Measurements from ENCODE around the gene HOXB3.

Gene HOXB3

GRCh38 chr17:48611681-48612455, 21.8 kb upstream of the HOXB3 start:
- DNase-seq, result peak; percentile 92

GRCh38 chr17:48611213-48611612, 21.2 kb upstream of the HOXB3 start:
- no peak for DNase-seq

GRCh38 chr17:48610282-48611211, 20.5 kb upstream of the HOXB3 start, which contains the start of gene HOXB7:
HOXB7 (minus strand) TSS chr17:48611017; CDS start chr17:48610918, 99 bp downstream.
- peak; percentile 57 for DNase-seq

GRCh38 chr17:48609759-48610281, 19.8 kb upstream of the HOXB3 start:
- DNase-seq, result peak; percentile 63

- DNase-seq, result no peak
Observed at GRCh38 chr17:48609033-48609432, 19.0 kb upstream of the HOXB3 start.

- no peak for DNase-seq
Observed at GRCh38 chr17:48608494-48608834, 18.4 kb upstream of the HOXB3 start.

GRCh38 chr17:48606892-48607614, 17.0 kb upstream of the HOXB3 start:
- DNase-seq, result no peak

GRCh38 chr17:48605991-48606891, 16.2 kb upstream of the HOXB3 start:
- DNase-seq, result no peak

GRCh38 chr17:48605409-48605919, 15.4 kb upstream of the HOXB3 start:
- peak; percentile 41 for DNase-seq

- no peak for DNase-seq
Observed at GRCh38 chr17:48604770-48605329, 14.8 kb upstream of the HOXB3 start, which contains the start of gene HOXB6. HOXB6 (minus strand) TSS chr17:48604986; CDS start chr17:48598150, 6,836 bp downstream.

GRCh38 chr17:48603959-48604769, 14.1 kb upstream of the HOXB3 start:
- no peak for DNase-seq

GRCh38 chr17:48601539-48602425, 11.7 kb upstream of the HOXB3 start:
- no peak for DNase-seq

- DNase-seq, result no peak
Observed at GRCh38 chr17:48601207-48601538, 11.1 kb upstream of the HOXB3 start.

- no peak for DNase-seq
Observed at GRCh38 chr17:48600244-48601098, 10.4 kb upstream of the HOXB3 start.

GRCh38 chr17:48599354-48599753, 9.3 kb upstream of the HOXB3 start:
- DNase-seq, result no peak

- no peak for DNase-seq
Observed at GRCh38 chr17:48598736-48599135, 8.7 kb upstream of the HOXB3 start.

GRCh38 chr17:48597778-48598631, 8.0 kb upstream of the HOXB3 start:
- DNase-seq, result peak; percentile 76

- no peak for DNase-seq
Observed at GRCh38 chr17:48597528-48597777, 7.4 kb upstream of the HOXB3 start.
